ENCODE results near the gene CNTNAP2.

Gene CNTNAP2

GRCh38 chr7:147443942-147444341, 1327.3 kb downstream of the CNTNAP2 start:
- ChIA-PET CTCF (no interaction called here), POLR2A (no interaction called here)
- Histone ChIP-seq H3K27ac (ENCODE audit: extremely low read depth, low read depth, low read length) (no peak overlapping the region), H3K9me3 (ENCODE audit: control insufficient read depth, insufficient read depth, low read depth, low read length) (no peaks in the 10 kb centered on the region), H3K4me3 (ENCODE audit: low read depth, low read length) (no peak overlapping the region), H3K36me3 (ENCODE audit: control insufficient read depth in 2 of 2, insufficient read depth in 1 of 2, low read length in 2 of 2) (no peaks in the 10 kb centered on the region), H3K4me1 (ENCODE audit: control insufficient read depth, insufficient read depth, low read length) (no peaks in the 10 kb centered on the region)
- TF ChIP-seq ZNF596 (tag by site-specific recombination; IDR thresholded peaks at IDR 0.05) (no peak), OSR2 (tag by site-specific recombination; IDR thresholded peaks at IDR 0.05) (no peak), ZNF654 (tag by site-specific recombination; IDR thresholded peaks at IDR 0.05; ENCODE audit: low read depth) (no peak), ZNF174 (tag by site-specific recombination; IDR thresholded peaks at IDR 0.05) (no peak), INSM2 (tag by site-specific recombination; IDR thresholded peaks at IDR 0.05) (no peak), ZNF37A (tag by site-specific recombination; IDR thresholded peaks at IDR 0.05) (no peak), KLF16 (tag by site-specific recombination; IDR thresholded peaks at IDR 0.05) (no peak), ZNF2 (tag by site-specific recombination; IDR thresholded peaks at IDR 0.05) (no peak), ZBTB21 (tag by site-specific recombination; IDR thresholded peaks at IDR 0.05) (no peak), PRDM1 (tag by site-specific recombination; IDR thresholded peaks at IDR 0.05) (no peak), SETDB1 (IDR thresholded peaks at IDR 0.05; ENCODE audit: insufficient read length, low read length) (no peak), ZNF623 (tag by site-specific recombination; IDR thresholded peaks at IDR 0.05) (no peak), ZNF473 (tag by site-specific recombination; IDR thresholded peaks at IDR 0.05) (no peak)

GRCh38 chr7:147452816-147453215, 1336.2 kb downstream of the CNTNAP2 start:
- CTCF ChIA-PET, result no interaction called here
- POLR2A ChIA-PET, result no interaction called here
- Histone ChIP-seq H3K4me3 (ENCODE audit: low read depth, low read length) (no peak overlapping the region), H3K36me3 (ENCODE audit: control insufficient read depth in 2 of 2, insufficient read depth in 1 of 2, low read length in 2 of 2) (no peaks in the 10 kb centered on the region), H3K9me3 (ENCODE audit: control insufficient read depth, insufficient read depth, low read depth, low read length) (no peaks in the 10 kb centered on the region), H3K4me1 (ENCODE audit: control insufficient read depth, insufficient read depth, low read length) (no peaks in the 10 kb centered on the region), H3K27ac (ENCODE audit: extremely low read depth, low read depth, low read length) (no peak overlapping the region)
- no peak for TF ChIP-seq ZNF140 (tag by site-specific recombination; IDR thresholded peaks at IDR 0.05)
- no peak for TF ChIP-seq TSHZ1 (tag by site-specific recombination; IDR thresholded peaks at IDR 0.05; ENCODE audit: borderline replicate concordance)
- no peak for TF ChIP-seq OSR2 (tag by site-specific recombination; IDR thresholded peaks at IDR 0.05)
- TF ChIP-seq SP7 (tag by site-specific recombination; IDR thresholded peaks at IDR 0.05), result no peak
- no peak for TF ChIP-seq GLI2 (tag by site-specific recombination; IDR thresholded peaks at IDR 0.05; ENCODE audit: borderline replicate concordance, low read depth)
- TF ChIP-seq ZNF248 (tag by site-specific recombination; IDR thresholded peaks at IDR 0.05), result no peak
- TF ChIP-seq HOXC10 (CRISPR knock-in tag; IDR thresholded peaks at IDR 0.05), result no peak
- TF ChIP-seq PRDM1 (tag by site-specific recombination; IDR thresholded peaks at IDR 0.05), result peak; percentile 99

- H3K36me3 ChIP-seq (ENCODE audit: control insufficient read depth in 2 of 2, insufficient read depth in 1 of 2, low read length in 2 of 2), result no peaks in the 10 kb centered on the region
- no peak overlapping the region for H3K4me3 ChIP-seq (ENCODE audit: low read depth, low read length)
- no peaks in the 10 kb centered on the region for H3K9me3 ChIP-seq (ENCODE audit: control insufficient read depth, insufficient read depth, low read depth, low read length)
- CTCF ChIA-PET, result no interaction called here
- H3K27ac ChIP-seq (ENCODE audit: extremely low read depth, low read depth, low read length), result no peak overlapping the region
- no peaks in the 10 kb centered on the region for H3K4me1 ChIP-seq (ENCODE audit: control insufficient read depth, insufficient read depth, low read length)
- POLR2A ChIA-PET, result no interaction called here
- TF ChIP-seq CTCF (tag by site-specific recombination; IDR thresholded peaks at IDR 0.05) (no peak), ZNF350 (tag by site-specific recombination; IDR thresholded peaks at IDR 0.05) (no peak), ZNF501 (tag by site-specific recombination; IDR thresholded peaks at IDR 0.05) (no peak), FEZF1 (tag by site-specific recombination; IDR thresholded peaks at IDR 0.05) (no peak), ZNF211 (tag by site-specific recombination; IDR thresholded peaks at IDR 0.05; ENCODE audit: low read depth) (no peak), WT1 (tag by site-specific recombination; IDR thresholded peaks at IDR 0.05) (no peak), ZNF16 (tag by site-specific recombination; IDR thresholded peaks at IDR 0.05; ENCODE audit: low read depth) (no peak), ZNF112 (tag by site-specific recombination; IDR thresholded peaks at IDR 0.05) (no peak), ZSCAN30 (tag by site-specific recombination; IDR thresholded peaks at IDR 0.05) (no peak)
Observed at GRCh38 chr7:147465223-147465622, 1348.6 kb downstream of the CNTNAP2 start.
